ENCODE results near the gene PRAME.

DNA sequence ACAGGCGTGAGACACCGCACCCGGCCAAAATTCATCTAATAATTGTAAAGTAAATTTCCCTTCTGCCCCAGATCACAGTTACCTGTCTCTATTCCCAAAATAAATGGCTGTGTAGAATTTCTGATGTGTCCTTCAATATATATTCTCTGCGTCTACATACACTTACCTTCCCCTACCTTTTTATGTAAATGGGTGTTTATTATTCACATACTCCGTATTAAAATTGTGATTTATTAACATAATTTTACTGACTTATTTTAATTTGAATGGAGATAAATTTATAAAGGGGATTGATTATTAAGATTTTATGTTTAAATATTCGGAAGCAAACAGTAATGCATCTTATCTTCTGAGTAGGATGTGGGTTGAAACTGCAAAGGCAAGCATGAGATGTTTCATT, 22.6 kb downstream of the PRAME start:
- TF ChIP-seq, protein P1, sequence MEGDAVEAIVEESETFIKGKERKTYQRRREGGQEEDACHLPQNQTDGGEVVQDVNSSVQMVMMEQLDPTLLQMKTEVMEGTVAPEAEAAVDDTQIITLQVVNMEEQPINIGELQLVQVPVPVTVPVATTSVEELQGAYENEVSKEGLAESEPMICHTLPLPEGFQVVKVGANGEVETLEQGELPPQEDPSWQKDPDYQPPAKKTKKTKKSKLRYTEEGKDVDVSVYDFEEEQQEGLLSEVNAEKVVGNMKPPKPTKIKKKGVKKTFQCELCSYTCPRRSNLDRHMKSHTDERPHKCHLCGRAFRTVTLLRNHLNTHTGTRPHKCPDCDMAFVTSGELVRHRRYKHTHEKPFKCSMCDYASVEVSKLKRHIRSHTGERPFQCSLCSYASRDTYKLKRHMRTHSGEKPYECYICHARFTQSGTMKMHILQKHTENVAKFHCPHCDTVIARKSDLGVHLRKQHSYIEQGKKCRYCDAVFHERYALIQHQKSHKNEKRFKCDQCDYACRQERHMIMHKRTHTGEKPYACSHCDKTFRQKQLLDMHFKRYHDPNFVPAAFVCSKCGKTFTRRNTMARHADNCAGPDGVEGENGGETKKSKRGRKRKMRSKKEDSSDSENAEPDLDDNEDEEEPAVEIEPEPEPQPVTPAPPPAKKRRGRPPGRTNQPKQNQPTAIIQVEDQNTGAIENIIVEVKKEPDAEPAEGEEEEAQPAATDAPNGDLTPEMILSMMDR (conservative IDR thresholded peaks at IDR 0.05), result no peak
- no peak for TF ChIP-seq ZFX (IDR thresholded peaks at IDR 0.05)
